GM18907 (cell line): ENCODE measurements around the gene CCDC136.

Experiments used
- ATAC-seq: cut with Tn5 transposase; IDR thresholded peaks from one replicate; pipeline ENCODE4 v1.9.1; 2021; ENCODE audit warnings: mild to moderate bottlenecking, moderate library complexity; ENCODE audit not compliant: unreplicated experiment

CCDC136 gene

GRCh38 chr7:128791121-128791971 is at the start of gene CCDC136:
CCDC136 (plus strand) TSS chr7:128791968; CDS start chr7:128792412, 444 bp downstream.
- ATAC-seq = peak; percentile 73

DNA sequence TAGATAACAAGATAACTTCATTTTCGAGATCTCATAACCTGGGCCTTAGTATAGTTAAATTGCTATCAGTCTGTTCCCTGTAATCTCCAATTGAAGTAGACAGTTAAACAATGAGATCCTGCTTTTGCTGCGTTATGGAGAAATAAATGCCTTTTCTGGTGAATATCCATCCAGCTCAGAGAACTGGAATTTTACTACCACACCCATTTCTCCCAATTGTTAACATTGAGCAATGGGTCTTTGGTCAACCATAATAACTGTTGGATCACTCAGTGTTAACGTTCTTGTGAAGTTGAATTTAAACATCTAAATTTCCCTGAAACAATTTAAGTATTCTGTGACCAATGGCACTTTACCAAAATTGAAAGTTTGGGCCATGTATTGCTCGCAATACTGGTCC is 49.6 kb upstream of the CCDC136 start:
- ATAC-seq = no peak

DNA sequence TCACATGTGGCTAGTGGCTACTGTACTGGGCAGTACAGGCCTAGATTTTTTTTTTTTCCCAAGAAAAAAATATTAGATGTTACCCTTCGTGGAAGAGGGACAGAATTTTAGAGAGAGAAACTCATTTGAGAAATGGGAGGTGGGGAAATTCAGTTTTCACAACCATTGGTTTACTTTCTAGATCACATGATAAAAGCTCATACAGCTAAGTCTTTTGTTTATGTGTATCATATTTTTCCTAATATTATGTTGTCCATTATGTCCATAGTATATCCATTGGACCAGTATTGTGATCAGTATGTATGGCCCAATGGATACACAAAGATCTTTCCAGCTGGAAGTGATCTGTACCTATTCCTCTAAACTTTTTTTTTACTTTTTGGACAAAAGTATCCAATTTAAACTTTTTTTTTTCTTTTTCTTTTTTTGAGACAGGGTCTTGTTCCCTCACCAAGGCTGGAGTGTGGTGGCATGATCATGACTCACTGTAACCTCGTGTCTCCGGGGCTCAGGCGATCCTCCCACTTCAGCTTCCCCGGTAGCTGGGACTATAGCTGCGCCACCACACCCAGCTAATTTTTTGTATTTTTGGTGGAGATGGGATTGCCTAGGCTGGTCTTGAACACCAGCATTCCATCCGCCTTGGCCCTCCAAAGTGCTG is 48.5 kb upstream of the CCDC136 start:
- no peak for ATAC-seq

- no peak for ATAC-seq
These were observed 47.3 kb upstream of the CCDC136 start for GRCh38 chr7:128744366-128744905.

DNA sequence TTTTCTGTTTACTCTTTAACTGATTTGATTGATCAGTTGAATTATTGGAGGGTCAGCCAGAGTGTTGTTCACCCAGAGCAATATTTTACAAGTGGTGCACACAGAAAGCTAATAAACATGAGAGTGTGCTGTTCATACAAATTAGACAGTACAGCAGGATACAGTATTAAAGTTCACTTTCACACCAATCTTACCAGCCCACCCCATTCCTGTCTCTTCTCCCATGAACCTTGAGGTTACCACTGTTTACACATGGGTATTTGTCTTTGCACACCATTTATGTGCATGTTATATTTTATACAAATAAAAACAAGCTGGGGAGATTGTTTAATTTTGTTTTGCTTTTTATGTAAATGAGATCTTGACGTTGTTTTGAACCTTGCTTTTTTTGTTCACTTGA is 46.1 kb upstream of the CCDC136 start:
- ATAC-seq = no peak

- ATAC-seq = no peak
These were observed 44.3 kb upstream of the CCDC136 start for GRCh38 chr7:128747327-128748079.

DNA sequence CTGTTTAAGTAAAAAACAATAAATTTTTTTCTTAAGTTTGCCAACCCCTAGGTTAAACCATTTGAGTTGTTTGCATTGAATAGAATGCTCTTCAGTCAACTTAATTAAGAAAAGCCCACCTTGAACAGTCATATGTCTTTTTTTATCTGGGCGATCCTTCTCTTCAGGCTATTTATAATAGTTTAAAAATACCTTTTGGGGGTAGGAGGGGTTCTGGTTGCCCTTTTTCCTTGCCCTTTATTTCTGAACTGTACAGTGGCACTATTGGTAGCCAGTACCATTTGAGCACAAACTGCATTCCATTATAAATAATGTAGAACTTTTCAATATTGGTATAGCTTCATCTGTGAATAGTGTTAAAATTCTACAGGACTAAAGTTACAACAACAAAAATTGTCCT is 39.5 kb upstream of the CCDC136 start:
- ATAC-seq = no peak

DNA sequence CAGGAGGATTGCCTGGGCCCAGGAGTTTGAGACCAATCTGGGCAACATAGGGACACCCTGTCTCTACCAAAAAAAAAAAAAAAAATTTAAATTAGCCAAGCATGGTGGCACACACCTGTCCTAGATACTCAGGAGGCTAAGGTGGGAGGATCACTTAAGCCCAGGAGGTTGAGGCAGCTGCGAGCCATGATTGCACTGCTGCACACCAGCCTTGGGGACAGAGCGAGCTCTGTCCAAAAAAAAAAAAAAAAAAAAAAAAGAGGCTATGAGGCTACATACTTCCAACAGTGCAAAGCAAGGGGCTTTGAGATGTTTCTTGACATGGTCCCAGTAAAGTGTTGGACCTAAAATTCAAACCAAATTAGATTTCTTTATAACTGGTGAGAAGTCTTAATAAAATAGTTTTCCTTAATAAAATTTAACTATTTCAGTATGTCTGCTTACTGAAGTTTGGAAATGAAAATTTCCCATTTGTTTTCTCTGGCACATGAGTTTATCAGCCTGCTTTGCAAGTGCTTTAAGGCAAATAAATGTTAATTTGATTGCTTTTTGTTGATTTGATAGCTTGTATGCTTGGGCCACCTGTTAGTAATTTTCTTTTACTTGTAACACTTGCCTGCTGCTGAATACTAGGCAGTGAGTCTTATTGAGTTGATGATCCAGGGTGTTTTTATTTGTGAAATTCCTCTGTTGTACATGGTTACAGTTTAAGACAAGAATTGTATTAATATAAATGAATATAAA is 36.5 kb upstream of the CCDC136 start:
- ATAC-seq = no peak

GRCh38 chr7:128755819-128756476 is 35.8 kb upstream of the CCDC136 start:
- no peak for ATAC-seq

DNA sequence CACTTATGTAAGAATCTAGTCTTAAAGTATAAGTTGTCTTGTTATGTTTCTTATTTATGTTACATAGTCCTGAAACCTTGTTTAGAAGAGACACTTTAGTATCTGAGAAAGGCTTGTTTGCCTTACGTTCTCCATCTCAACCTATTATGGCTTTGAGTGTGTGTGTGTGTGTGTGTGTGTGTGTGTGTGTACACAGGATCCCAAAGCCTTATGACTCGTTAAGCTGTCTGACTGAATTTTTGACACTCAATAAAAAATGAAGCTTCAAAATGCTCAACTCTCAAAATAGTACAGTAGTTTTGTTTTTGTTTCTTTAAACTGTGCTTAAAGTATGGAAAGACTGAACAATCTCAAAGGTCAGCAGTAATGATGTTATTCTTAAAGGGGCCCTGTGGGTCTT is 34.6 kb upstream of the CCDC136 start:
- no peak for ATAC-seq

- no peak for ATAC-seq
These were observed 33.2 kb upstream of the CCDC136 start for GRCh38 chr7:128758553-128758952.

- no peak for ATAC-seq
These were observed 32.5 kb upstream of the CCDC136 start for GRCh38 chr7:128759242-128759641.

GRCh38 chr7:128763541-128763940 is 28.2 kb upstream of the CCDC136 start:
- no peak for ATAC-seq

DNA sequence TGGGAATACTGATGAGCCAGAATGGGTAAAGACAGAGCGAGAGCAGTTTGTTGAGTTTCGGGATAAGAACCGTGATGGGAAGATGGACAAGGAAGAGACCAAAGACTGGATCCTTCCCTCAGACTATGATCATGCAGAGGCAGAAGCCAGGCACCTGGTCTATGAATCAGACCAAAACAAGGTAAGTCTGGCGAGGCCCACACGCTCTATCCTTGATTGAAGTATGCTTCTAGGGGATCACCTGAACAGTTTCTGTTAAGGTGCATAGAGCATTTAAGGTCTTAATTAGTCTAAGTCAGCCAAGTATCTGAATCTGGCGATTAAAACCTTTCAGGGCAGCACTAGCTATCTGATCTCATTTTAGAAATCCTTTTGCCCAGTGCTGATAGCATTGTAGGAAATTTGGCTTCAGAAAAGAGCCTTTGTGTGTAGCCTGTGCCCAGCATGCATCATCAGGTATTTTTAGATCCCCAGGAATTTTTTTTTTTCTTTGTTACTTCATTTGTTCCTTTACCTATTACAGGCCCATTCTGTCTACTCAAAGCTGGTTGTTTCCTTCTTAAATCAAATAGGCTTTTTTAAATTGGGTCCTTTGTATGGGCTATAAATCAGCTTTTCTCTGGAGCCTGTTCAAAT is 24.2 kb upstream of the CCDC136 start:
- no peak for ATAC-seq

- ATAC-seq = no peak
These were observed 21.5 kb upstream of the CCDC136 start for GRCh38 chr7:128770233-128770632.

DNA sequence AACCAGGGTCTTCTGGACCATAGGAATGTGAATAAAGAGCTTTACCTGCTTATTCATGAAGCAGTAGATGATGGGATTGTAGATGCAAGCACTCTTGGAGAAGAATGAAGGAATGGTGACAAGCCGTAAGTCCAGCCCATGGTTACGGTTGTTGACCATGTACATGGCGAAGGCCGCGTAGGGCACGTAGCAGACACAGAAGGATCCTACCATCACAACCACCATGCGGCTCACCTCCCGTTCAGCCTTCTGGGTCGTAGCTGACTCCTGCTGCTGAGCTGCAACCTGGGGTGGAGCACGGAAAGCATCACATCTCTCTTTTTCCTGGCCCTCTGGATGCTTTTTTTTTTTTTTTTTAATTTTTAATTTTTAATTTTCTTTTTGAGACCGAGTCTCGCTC is 18.2 kb upstream of the CCDC136 start:
- ATAC-seq = no peak

DNA sequence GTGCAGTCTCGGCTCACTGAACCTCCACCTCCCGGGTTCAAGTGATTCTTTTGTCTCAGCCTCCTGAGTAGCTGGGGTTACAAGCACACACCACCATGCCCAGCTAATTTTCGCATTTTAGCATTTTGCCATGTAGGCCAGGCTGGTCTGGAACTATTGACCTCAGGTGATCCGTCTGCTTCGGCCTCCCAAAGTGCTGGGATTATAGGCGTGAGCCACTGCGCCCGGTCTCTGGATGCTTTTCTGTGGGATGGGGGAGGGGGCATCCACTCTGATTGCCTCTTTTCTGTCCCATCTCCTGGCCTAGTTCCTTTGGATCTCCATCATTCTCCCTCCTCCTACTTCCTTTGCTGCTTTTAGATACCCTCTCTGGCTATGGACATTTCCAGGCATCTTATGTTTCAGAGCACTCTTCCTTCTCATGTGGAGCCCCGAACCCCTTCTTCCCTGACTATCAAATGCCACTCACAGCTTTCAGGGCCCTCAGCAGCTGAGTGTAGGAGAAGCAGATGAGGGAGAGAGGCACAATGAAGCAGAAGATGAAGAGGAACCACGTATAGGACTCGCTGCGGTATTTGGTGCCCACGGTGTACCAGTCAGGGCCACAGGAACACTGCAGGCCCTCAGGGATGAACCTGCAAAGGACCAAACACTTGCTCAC is 17.6 kb upstream of the CCDC136 start:
- no peak for ATAC-seq

GRCh38 chr7:128774921-128775320 is 16.8 kb upstream of the CCDC136 start:
- no peak for ATAC-seq
